HG02642 (cell line): ENCODE data around the gene CMIP.

ENCODE experiments used
- ATAC-seq: cut with Tn5 transposase; IDR thresholded peaks from one replicate; pipeline ENCODE4 v1.9.1; 2021; ENCODE audit warnings: mild to moderate bottlenecking; ENCODE audit not compliant: unreplicated experiment, poor library complexity

Gene CMIP

GRCh38 chr16:81627729-81628244 lies 183.2 kb downstream of the CMIP start:
- ATAC-seq, result no peak

- ATAC-seq, result no peak
Measured at GRCh38 chr16:81629034-81629802, 184.6 kb downstream of the CMIP start.

DNA sequence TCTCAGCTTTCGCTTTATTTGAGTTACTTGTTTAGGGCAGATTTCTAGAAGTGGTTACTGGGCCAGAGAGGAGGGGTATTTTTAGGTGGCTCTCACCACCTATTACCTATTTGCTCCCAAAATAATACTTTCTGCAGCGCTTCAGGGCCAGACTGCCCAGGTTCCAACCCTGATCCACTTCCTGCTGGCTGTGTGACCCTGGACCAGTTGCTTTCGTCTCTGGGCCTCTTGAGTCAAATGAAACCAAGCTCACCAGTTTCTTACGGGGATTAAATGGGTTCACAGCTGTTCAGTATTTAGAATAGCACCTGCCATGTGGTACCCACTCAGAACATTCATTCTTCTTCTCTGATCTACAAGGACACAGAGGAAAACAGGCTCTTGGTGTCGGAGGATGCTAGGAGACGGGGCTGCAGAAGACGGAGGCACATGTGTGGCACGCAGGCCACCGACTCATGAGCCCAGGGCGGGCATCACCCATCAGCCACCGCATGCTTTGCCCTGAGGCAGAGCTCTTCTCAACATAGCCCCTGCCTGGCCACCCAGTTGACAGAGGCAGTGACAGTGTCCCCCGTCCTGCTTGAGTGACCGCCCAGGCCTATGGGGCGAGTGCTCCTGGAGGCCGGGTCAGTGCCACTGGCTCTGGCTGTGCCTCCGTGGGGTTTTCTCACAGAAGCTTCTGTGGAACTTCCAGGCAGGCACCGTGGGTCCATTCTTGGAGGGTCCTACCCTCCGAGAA lies 185.5 kb downstream of the CMIP start:
- no peak for ATAC-seq

- no peak for ATAC-seq
Measured at GRCh38 chr16:81630635-81631031, 186.0 kb downstream of the CMIP start.

GRCh38 chr16:81632392-81633146 lies 188.0 kb downstream of the CMIP start:
- ATAC-seq, result no peak

DNA sequence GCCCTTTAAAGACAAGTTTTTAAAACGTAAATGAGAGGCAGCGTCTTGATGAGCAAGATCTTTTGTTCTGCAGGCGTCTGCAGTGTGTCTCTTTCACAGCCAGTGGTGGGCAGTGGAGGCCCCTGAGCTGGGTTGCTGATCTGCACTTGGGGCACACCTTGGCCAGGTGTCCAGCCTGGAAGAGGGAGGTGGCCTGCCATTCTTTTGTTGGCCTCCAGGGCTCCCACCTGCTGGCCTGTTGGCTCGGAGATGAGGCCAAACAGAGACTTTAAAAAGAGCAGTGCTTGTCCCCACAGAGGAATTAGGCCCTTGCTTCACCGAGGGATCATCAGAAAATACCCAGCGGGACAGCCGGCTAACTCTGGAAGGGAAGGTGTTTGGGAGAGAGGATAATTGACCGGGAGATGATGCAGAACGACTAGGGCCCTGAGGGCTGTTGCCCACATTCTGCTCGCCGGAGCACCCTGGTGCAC lies 188.6 kb downstream of the CMIP start:
- ATAC-seq, result no peak

GRCh38 chr16:81633680-81634379 lies 189.2 kb downstream of the CMIP start:
- ATAC-seq, result no peak

GRCh38 chr16:81634380-81635062 lies 189.9 kb downstream of the CMIP start:
- ATAC-seq, result no peak

GRCh38 chr16:81635063-81635937 lies 190.7 kb downstream of the CMIP start:
- no peak for ATAC-seq

- no peak for ATAC-seq
Measured at GRCh38 chr16:81636298-81636993, 191.8 kb downstream of the CMIP start.

DNA sequence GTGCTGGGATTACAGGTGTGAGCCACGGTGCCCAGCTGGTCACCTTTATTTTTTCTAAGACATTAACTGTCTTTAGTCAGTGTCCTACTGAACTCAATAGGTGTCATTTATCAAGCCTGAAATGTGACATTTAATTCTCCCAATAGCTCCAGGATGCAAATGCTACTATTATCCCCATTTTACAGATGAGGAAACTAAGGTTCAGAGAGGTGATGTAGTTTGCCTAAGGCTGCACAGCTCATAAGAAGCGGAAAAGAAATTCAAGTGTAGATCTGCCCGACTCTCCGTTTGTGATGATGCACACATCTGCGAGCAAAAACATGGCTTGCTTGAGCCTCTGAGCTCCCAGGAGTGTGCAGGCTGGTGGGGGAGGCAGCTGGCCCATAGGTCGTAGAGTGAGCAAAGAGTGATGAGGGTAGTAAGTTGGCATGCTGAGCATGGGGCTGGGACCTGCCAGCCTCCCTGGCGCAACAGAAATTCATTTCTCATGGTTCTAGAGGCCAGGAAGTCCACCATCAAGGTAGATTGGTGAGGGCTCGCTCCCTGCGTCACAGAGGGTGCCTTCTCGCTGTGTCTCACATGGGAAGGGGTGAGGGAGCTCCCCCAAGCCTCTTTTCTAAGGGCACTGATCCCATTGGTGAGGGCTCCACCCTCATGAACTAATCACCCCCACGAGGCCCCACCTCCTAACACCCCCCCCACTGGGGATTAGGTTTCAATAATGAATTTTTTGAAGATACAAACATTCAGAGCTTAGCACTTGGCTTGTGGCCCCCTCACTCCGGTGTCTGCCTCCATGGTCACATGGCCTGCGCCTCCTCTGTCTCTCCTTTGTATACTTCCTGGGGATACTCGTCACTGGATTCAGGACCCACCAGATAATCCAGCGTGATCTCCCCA lies 193.0 kb downstream of the CMIP start:
- no peak for ATAC-seq

DNA sequence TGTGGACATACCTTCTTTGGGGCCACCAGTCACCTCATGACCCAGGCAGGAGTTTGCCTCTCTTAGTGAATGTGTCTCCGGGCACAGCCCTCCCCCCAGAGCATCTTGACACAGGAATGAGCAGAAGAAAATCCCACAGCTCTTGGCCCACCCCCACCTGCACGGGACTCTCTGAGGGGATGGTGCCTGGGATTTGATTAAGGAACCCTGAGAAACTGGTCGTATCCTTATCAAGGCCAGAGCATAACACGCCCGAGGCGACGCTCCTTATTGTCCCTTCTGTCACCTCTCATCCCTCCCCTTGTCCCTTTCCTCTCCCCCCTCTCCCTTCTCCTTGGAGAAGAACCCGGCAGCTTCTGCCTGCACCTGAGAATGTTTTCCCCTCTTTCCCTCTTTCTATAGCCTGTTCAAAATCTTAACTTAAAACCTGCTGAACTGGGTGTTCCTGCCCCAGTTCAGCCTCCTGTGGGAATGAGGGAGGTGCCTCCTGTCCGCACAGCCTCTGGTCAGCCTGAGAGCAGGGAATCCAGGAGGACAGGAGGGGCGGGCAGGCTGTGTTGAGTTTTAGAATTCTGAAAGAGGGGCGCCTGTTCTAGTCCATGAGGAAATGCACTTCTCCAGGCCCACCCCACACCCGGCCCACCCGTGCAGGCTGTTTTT lies 193.8 kb downstream of the CMIP start:
- ATAC-seq, result no peak

- no peak for ATAC-seq
Measured at GRCh38 chr16:81639348-81639747, 194.7 kb downstream of the CMIP start.

DNA sequence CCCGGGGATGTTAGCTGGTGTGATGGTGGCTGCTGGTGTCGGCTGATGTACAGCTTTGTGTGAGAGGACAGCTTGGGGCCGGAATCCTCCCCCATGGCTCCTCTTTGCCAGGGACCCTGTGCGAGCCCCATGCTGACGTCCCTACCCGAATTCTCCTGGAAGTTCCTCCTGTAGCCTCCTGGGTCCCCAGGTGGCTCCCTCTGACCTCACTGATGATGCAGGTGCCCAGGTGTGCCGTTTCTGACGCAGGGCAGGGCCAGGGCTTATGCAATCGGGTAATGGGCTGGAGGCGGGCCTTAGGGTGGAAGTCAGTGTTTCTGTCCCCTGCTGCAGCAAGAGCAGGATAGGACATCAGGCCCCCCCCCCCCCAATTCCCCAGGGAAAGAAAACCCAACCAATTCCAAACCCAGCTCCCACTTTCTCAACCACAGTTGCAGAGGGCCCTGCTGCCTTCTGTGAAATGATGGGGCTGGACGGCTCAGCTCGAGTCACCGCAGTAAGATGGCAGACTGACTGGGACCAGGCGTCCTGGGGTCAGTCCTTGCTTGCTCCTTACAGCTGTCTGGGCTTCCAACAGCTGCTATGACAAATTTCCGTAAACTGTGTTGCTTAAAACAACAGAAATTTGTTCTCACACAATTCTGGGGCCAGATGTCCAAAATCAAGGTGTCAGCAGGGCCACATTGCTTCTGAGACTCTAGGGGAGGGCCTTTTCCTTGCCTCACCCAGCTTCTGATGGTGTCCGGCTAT lies 195.5 kb downstream of the CMIP start:
- no peak for ATAC-seq

DNA sequence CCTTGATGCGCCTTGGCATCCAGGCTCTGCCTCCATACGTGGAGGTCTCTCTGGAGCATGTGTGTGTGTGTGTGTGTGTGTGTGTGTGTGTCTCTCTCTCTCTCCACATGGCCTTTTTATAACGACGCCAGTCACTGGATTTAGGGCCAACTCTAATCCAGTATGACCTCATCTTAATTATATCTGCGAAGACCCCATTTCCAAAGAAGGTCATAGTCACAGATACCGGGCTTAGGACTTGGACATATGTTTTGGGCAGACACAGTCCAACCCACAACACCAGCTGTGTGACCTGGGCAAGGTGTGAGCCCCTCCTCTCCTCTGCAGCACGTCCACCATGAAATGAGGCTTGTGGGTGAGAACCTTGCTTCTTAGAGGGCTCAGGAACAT lies 196.1 kb downstream of the CMIP start:
- ATAC-seq, result no peak
